Stimulated activated CD8-positive, alpha-beta memory T cell treated with anti-CD3 and anti-CD28 coated beads, Interleukin-7, amount 100 ng/mL, for 1 hour (primary cell): ENCODE results near the gene PIRT.

Experiments
- DNase-seq, 2 donors: peaks; one replicate each; pipeline ENCODE4 v3.0.0-alpha.2; 2020; ENCODE audit warnings: low read depth in 2 of 2

PIRT gene

DNA sequence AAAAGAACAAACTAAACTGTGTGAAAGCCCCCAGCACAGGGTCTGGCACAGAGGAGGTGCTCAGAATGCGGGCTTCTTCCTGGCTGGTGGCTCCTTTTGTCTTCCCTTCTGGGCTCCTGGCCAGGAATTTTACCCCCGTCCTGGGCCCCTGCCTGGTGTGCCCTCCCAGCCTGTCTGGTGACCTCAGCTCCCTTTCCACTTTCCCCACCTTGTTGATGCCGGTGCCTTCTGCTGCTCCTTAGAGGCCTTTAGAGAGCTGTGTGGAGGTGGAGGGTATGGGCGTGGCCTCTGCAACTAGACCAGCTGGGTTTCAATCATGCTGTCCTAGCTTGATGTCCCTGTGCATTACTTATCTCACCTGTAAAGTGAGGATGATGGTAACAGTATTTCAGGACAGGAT is 16.8 kb downstream of the PIRT start:
- DNase-seq, result no peak

DNA sequence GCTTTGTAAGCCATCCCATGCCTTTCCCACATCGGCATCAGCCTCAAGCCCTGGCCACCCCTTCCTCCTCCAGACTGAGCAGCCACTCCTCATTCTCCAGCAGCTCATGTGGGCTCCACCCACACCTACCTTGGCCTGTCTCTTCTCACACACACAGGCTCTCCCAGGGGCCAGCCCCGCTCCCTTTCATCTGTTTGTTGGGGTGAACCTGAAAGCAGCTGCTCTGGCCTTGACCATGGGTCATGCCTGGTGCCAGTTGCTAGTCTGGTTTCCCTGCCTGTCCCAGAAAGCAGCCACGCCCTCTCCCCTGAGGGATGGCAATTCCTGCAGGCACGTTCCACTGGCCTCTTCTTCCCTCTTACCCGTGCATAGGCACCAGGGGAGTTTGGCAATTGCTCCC is 22.6 kb downstream of the PIRT start:
- DNase-seq, result no peak

DNA sequence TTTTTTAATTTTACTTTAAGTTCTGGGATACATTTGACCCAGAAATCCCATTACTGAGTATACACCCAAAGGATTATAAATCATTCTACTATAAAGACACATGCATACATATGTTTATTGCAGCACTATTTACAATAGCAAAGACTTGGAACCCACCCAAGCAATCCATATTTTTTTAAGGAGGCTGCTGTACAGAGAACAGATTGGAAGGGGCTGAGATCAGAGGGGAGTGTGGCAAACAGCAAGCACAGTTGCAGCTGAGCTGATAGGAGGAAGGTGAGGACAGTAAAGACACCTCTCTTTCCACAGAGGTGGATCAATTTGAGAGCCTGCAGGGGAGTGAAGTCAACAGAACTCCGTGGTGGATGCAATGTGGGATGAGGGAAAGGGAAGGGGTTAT is 23.8 kb downstream of the PIRT start:
- no peak for DNase-seq

DNA sequence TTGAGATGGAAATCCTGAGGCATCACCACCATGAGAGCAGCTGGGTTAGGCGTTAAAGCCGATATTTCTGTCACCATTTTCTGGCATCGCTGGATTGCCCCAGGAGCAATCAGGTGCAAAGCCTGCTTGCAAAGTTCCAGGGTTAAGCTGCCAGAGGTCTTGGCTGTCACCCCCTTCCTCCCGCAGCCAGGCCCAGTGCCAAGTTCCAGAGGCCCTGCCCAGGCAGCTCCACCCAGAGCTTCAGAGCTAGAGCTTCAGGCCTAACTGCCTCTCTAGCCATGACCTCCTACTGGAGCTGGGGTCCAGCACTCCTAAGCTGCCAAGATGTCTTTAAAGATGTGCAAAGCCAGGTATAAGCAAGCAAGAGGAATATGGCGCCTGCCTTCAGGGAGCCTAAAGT is 25.2 kb downstream of the PIRT start:
- DNase-seq, result no peak

DNA sequence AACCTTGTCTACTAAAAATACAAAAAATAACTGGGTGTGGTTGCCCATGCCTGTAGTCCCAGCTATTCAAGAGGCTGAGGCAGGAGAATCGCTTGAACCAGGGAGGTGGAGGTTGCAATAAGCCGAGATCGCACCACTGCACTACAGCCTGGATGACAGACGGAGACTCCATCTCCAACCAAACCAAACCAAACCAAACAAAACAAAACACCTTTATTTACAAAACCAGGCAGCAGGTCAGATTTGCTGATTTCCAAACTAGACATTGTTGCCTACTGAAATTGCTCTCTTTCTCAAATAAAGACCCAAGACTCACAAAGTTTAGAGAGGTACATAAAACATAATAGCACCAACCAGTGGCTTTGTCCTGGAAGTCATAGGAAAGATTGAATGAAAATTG is 28.3 kb downstream of the PIRT start:
- DNase-seq, result no peak

DNA sequence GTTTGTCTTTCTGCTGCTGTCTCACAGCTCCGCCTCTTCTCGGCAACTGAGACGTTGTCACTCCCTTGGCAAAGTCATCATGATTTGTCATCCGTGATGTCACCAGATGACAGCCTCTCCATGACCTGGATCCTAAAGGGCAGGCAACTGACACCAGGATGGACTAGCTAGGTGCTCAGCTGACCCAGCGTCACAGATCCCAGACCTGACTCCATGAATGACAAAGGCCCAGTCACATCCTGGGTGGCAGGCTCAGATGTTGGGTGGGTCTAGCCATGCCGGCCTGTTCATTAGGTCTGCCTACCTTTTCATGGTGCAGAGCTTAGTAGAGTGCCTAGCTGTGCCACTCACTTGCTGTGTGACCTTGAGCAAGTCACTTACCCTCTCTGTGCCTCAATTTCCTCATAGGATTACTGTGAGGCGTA is 30.2 kb downstream of the PIRT start:
- DNase-seq, result no peak

DNA sequence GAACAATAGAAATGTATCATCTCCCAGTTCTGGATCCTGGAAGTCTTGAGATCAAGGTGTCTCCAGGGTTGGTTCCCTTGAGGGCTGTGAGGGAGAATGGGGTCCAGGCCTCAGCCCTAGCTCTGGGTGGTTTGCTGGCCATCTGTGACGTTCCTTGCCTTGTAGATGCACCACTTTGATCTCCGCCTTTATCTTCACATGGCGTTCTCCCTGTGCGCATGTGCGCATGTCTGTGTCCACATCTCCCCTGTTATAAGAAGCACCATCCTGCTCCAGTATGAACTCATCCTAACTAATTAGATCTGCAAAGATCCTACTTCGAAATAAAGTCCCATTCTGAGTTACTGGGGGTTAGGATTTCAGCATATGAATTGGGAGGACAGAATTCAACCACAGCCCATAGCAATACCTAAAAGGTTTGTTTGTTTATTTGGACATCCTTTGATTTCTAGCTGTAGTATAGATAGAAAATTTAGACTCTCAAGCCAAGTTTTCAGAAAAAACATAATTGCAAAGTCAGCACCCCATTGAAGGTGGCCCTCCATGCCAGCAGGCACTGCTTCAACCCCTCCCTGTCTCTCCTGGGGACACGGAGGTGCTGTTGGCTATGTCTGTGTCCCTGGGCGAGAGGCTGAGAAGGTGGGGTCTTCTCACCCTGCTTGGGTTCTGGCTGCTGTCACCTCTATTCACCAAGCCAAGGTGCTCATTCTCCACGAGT is 31.2 kb downstream of the PIRT start:
- no peak for DNase-seq

DNA sequence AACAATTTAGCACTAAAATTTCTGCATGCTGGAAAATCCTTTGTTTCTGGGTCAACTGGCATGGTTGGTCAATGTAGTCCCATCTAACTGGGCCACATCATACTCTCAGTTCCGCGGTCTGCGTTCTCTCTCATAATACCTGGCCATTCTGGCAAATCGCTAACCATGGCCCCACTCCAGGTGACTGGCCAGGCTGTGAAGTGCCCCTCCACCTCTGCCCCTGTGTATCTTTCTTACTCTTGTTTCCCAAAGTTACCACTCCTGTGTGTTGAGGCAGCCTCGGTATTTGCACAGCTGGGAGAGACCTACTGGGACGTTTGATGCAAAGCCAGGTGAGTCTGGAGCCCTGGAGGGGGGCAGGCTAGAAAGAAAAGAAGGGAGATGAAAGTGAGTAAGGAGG is 32.0 kb downstream of the PIRT start:
- no peak for DNase-seq

DNA sequence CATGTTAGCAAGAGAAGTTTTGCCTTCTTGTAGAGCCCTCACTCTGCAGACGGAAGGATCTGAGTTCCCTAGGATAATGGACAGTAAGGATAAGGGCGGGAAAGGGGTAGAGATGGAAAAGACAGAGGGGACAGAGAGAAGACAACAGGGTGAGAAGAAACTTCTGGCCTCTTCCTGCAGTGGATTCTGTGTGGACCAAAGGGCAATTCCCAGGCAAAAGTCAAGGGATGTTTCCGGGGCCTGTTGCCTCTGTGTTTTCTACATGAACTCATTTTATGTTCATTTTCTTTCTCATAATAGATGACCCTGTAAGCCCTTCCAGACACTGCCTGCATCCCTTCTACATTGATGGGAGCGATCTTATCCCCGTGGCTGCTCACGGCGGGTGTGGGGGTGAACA is 33.3 kb downstream of the PIRT start:
- DNase-seq, result no peak

DNA sequence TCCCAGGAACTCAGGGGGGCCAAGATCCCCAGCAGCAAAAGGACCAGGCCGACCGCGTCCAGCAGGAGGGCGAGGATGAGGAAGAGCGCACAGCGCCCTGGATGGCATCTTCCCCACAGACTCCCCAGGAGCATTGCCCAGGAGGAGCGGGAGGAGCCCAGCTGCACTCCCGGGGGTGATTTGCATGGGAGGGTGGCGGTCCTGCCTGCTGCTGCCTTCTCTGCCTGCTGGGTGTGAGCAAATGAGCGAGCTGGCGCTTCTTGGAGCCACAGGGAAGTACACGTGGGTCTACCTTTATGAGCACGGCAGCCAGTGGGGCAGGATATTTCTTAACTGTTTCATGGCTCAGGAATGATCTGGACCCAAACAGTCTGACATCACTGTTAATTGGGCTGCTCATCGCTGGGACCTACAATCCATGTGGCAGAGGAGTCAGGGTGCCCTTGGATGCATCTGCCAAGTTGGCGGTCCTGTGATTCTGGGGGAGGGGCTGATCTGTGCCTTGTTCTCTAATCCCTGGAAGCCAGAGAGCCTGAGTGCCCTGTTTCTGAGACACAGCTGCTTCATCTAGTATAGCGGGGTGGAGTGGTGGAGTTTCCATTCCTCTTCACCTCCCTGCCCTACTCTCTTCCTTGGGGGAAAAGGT is 33.9 kb downstream of the PIRT start, which contains the start of gene TMEM238L:
Gene TMEM238L, minus strand, starts transcription at position 270 of the 646 bp plus-strand sequence. Its CDS starts 136 bp downstream, at position 134.
- no peak for DNase-seq

DNA sequence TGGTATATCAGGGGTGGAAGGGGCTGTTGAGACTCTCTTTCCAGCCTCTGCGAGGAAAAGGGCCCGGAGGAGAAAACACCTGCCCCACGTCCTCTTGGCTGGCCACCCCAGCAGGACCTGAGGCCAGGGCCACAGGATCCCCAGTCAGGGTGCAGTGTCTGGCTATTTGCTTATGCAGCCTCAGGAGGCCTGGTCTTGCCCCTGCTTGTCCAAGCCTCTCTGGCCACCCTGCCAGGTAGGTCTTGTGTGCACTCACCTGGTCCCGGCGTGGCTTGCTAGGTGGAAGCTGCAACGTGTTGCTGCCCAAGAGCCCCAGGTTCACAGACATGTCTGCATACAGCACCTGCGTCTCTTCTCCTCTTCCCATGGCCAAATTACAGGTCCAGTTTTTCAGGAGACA is 34.5 kb downstream of the PIRT start:
- DNase-seq, result no peak

DNA sequence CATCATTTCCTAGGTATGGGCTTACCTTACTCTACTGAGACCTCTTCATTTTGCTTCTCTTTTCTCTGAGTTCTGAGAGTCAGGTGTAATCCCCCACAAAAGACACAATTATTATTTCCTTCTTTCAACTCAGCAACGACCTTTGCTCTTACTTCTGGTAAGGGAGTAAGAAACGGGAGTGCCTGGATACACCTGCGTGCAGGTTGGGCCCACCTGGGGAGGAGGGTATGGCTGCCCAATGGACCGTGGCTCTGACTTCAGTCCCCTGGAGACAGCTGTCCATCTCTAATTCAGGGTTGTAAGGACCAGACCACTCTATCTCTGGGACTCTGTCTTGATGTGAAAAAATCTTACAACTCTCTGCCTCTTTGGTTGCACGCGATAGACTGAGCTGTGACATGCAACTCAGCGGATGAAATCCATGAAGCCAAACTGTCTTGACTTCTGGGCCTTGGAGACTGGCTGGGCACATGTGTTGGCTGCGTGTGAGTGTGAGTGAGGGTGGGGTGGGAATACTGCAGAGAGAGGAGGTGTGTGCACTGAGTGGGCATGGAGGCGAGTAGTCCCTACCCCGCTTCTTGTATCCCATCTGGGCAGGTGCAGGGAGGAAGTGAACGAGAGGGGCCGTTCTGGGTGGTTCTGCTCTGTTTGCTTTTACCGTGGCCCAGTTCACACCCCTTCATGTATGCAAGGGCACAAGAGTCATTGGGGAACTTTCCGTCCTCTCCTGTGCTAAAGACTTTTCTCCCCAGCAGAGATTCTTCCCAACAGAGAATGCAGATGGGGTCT is 35.2 kb downstream of the PIRT start:
- no peak for DNase-seq

DNA sequence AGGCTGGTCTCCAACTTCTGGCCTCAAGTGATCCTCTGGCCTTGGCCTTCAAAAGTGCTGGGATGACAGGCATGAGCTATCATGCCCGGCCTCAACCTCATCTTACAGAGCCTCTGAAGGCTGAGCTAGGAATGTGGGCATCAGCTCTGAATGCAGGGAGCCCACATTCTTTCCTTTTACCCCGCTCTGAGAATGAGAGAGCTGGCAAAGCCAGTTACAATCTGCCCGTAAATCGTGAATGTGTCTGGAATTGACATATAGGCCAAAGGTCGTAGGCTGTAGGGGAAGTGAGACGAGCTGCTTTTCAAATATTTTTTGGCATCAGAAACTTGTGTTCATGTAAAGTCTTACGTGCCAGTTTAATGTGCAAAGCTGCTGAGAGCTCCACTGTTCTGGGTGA is 38.5 kb downstream of the PIRT start:
- DNase-seq, result no peak

DNA sequence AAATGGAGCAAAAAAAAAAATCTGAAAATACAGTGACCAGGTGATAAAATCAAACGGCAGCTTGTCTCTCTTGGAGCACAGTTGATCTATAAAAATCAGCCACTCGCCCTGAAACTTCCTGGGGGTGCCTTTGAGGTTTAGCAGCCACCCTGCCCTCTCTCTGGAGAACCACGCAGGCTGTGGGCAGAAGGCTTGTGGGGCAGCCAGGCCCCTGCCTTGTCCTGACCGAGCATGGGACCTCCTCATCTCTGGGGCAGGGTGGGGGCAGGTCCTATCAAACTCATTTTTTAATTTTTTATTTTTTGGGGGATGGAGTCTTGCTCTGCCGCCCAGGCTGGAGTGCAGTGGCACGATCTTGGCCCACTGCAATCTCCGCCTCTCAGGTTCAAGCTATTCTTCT is 39.0 kb downstream of the PIRT start:
- DNase-seq, result no peak

DNA sequence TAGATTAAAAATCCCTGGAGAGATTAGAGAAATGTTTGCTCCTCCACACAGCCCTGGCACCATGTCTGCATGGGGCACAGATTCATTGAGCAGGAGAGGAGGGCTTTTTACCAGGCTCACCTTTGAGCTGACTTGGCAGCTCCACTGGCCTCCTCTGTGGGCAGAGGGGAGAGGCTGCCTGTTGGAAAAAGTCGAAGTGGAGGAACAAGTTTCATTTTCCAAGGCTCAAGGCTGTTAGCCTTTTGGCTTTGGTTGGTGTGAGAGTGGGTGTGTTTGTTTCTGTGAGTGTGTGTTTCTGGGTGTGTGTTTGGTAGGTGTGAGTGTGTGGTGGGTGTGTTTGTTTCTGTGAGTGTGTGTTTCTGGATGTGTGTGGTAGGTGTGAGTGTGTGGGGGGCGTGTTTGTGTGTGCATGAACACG is 39.5 kb downstream of the PIRT start:
- DNase-seq, result no peak

DNA sequence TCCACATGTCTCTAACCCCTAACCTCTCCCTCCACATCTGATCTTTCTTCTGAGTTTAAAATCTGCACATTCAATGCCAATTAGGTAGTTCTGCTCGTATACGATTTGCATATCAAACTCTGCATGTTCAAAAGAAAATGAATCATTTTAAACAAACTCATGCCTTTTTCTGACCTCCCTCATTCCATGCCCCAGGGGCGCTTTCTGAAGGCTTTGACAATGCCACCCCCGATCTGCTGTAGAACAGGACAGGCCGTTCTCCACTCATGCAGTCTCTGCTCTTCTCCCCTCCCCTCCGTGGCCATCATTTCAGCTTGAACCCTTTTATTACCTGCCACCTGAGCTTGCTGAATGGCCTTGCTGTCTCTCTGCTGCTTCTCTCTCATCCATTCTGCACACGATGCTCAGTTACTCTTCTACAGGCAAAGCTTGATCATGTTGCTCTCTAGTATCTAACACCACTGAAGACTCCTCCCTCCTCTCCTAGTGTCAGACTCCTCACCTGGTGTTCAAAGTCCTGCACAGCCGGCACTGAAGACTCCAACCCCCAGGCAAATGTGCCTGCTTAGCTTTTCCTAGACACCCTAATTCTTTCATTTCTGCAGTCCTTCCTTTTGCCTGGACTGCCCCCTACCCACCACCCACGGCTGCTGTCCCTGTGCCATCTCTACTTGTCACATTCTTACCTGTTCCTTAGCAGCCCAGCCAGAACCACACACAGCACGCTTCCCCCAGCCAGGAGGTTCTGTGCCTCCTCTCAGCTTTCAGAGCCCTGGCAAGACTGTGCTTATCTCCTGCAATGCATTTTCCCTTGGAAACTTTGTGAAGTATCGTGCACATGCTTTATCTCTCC is 40.2 kb downstream of the PIRT start:
- no peak for DNase-seq

DNA sequence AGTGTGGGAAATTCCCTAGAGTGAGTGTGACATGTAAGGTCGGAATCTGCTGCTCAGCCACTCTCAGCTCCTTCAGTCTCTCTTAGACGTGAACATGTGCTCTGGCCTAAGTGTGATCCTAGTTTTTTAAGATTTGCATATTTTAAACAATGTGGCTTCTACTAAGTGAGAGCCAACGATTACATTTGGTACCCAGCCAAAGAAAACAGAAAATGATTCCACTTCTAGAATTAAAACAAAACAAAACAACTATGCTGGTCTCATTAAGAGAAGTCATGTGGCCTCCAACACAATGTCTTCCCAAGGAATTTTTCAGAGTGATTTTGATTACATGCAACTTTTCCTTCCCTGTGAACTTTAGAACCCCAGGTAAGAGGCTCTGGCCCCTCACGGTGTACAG is 44.1 kb downstream of the PIRT start:
- no peak for DNase-seq

DNA sequence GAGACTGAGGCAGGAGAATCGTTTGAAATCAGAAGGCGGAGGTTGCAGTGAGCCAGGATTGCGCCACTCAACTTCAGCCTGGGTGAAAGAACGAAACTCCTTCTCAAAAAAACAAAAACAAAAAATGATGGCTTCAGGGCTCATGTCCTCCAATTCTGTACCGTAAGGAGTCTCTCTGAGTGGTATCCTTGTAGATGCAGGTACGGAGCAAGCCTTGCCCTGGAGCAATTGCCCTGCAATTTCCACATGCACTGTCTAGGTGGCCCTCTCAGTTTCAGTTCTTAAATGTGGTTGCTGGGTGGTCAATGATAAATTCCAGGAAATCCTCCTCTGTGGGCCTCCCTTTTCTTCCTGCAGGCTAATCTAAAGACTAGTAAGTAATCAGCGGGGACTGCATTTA is 44.6 kb downstream of the PIRT start:
- DNase-seq, result no peak

DNA sequence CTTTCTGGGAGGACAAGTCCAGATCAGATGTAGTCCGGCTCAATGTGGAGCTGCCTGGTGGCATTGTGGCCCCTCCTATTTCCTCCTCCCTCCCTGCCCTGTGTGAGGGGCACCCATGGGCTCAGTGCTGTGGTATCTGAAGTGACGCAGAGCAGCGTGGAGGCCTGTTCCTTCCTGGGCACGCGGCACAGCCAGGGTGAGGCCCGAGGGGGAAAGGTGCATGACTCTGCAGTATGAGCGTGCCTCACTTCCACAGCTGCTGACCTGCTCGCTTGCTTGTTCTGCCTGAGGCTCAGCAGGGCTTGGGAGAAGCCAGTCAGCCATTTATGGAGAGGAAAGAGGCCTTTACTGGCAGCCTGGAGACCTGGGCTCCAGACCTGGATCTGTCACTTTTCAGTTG is 45.7 kb downstream of the PIRT start:
- no peak for DNase-seq

DNA sequence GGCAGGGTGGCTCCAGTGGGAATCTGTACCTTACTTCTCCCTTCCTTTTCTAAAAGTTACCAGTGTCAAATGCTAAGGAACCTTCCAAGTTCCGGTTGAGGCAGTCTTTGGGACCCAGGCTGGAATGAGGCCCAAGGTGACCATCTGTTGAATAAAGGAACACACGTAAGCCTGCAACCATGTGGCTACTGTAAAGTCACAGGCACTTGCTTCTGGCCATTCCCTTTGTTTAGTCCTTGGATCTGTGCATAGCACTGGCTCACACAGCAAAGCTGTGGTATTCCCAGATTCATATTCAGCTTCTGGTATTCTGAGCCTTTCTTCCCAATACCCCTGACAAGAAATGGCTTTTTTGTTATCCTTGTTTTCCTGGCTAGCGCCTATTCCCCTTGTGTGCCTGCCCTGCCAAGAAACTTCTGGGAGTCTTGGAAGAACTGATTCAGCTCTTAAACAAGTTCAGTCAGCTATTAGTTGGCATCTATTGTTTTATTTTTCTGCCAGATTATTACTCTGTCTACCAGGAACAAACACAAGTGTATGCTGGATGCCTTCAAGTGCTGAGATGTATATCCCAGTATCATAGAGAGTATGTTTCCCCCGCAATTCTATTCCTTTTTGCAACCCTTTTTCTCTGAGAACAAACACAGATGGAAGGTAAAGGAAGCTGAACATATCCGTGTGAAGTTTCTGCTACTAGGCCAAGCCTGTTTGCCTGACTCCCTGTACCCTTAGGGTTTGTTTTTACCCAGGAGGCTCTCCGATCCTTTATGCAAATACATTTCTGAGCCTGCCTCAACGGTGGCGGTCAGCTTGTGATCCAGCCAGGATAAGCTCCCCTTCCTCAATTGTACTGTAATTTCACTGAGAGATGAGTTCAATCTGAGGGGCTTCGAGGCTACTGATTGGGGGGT is 47.1 kb downstream of the PIRT start:
- no peak for DNase-seq
